ENCODE data around the gene CRBN.

GRCh38 chr3:3105246-3105645 is 74.2 kb downstream of the CRBN start:
- TF ChIP-seq POLR2A (IDR thresholded peaks at IDR 0.05) (no peak), POLR2AphosphoS5 (IDR thresholded peaks at IDR 0.05) (no peak), CTCF (IDR thresholded peaks at IDR 0.05) (no peak), EP300 (IDR thresholded peaks at IDR 0.05; ENCODE audit: low read depth) (no peak)
